Measurements from ENCODE around the gene XKR8.

DNA sequence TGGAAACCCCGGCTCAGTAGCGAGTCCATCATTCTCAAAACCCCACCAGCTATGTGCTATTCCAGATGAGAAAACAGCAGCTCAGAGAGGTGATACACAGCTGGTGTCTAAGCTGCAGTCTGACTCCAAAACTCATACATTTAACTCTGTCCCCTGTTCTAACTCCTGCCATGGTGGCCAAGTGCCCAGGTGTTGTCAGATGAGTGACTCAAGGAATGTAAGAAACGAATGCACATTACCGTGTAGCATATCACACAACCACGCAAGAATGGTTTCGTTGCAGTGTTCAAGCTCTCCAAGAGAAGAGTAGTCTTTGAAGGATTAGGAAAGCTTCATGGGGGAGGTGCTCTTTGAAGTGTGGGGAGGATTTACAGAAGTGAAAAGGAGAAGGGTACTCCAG is 4.7 kb upstream of the XKR8 start:
- no peak for TF ChIP-seq POLR2A (IDR thresholded peaks at IDR 0.05)
- TF ChIP-seq CTCF (IDR thresholded peaks at IDR 0.05) = no peak
- no peak for TF ChIP-seq POLR2AphosphoS5 (IDR thresholded peaks at IDR 0.05)
